ENCODE results near the gene ILF3. TPM values are rescaled to one million over a fixed set of nuclear protein-coding genes. Genes with fewer than 3 reads are reported as not detected.

Gene ILF3
- total RNA-seq, 1 experiment from 2014 or later: 113 TPM

DNA sequence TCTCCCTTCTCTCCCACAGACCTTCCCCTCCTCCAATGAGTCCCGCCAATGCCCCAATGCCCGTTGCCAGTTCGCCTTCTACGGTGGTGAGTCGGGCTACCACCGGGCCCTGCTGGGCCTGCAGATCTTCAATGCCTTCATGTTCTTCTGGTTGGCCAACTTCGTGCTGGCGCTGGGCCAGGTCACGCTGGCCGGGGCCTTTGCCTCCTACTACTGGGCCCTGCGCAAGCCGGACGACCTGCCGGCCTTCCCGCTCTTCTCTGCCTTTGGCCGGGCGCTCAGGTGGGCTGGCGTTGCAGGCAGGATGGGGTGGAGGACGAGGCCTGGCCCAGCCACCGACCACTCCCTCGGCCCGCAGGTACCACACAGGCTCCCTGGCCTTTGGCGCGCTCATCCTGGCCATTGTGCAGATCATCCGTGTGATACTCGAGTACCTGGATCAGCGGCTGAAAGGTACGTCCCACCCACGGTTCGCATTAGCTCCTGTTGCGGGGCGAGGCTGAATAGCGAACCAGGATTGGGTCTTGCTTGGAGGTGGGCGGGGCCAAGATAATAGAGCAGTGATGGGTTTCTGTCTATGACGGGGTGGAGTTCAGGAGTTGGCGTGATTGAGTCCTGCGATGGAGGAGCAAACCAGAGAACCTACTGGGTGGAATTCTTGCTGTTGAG, 17.7 kb upstream of the ILF3 start:
- no peaks in the 10 kb centered on the region for H3K9me3 ChIP-seq (ENCODE audit: low read length)
- no peak overlapping the region for H3K27ac ChIP-seq (ENCODE audit: low read length)
- no peak overlapping the region for H3K4me3 ChIP-seq (ENCODE audit: low read length)
- H3K4me1 ChIP-seq (ENCODE audit: low read length): peaks cover 7% of the 10 kb centered on the region
- H3K27me3 ChIP-seq (ENCODE audit: low read length): no peaks in the 10 kb centered on the region
- H3K9ac ChIP-seq (ENCODE audit: low read length): no peak overlapping the region
- H3K79me2 ChIP-seq (ENCODE audit: low read length): no peaks in the 10 kb centered on the region
- H3K9me2 ChIP-seq (replicated peaks; ENCODE audit: insufficient read depth, low read length): no peaks in the 10 kb centered on the region
- H3K4me2 ChIP-seq (ENCODE audit: low read depth, low read length, poor library complexity, severe bottlenecking): no peak overlapping the region
- H3K36me3 ChIP-seq (ENCODE audit: insufficient read depth, low read length): no peaks in the 10 kb centered on the region
- no peaks in the 10 kb centered on the region for H4K20me1 ChIP-seq (ENCODE audit: insufficient read depth, low read depth, low read length)
- DNase-seq: no peak
- H2AFZ ChIP-seq (ENCODE audit: low read length): no peak overlapping the region

- H3K4me2 ChIP-seq (ENCODE audit: low read depth, low read length, poor library complexity, severe bottlenecking): no peak overlapping the region
- H3K27ac ChIP-seq (ENCODE audit: low read length): no peak overlapping the region
- H3K9me3 ChIP-seq (ENCODE audit: low read length): no peaks in the 10 kb centered on the region
- no peaks in the 10 kb centered on the region for H3K36me3 ChIP-seq (ENCODE audit: insufficient read depth, low read length)
- no peak for DNase-seq
- no peaks in the 10 kb centered on the region for H3K79me2 ChIP-seq (ENCODE audit: low read length)
- H3K4me3 ChIP-seq (ENCODE audit: low read length): no peak overlapping the region
- no peaks in the 10 kb centered on the region for H3K9me2 ChIP-seq (replicated peaks; ENCODE audit: insufficient read depth, low read length)
- H3K9ac ChIP-seq (ENCODE audit: low read length): no peak overlapping the region
- H4K20me1 ChIP-seq (ENCODE audit: insufficient read depth, low read depth, low read length): no peaks in the 10 kb centered on the region
- H3K27me3 ChIP-seq (ENCODE audit: low read length): no peaks in the 10 kb centered on the region
- H2AFZ ChIP-seq (ENCODE audit: low read length): no peak overlapping the region
- H3K4me1 ChIP-seq (ENCODE audit: low read length): peaks cover 7% of the 10 kb centered on the region
Observed at GRCh38 chr19:10637894-10638293, 16.3 kb upstream of the ILF3 start.

DNA sequence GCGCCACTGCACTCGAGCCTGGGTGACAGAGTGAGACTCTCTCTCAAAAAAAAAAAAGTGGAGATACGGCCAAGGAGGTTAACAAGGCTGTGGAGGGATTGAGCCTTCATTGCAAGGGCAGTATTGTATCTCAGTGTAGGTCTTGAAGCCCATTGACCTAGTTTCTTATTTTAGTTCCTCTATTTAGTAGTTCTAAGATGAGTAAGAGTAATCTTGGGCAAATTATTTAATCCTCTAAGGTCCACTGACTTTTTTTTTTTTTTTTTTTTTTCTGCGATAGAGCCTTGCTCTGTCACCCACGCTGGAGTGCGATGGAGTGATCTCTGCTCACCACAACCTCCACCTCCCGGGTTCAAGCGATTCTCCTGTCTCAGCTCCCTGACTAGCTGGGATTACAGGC, 14.3 kb upstream of the ILF3 start:
- Histone ChIP-seq H4K20me1 (ENCODE audit: insufficient read depth, low read depth, low read length) (no peaks in the 10 kb centered on the region), H3K4me1 (ENCODE audit: low read length) (peaks cover 9% of the 10 kb centered on the region), H2AFZ (ENCODE audit: low read length) (no peak overlapping the region), H3K9me2 (replicated peaks; ENCODE audit: insufficient read depth, low read length) (no peaks in the 10 kb centered on the region), H3K79me2 (ENCODE audit: low read length) (no peaks in the 10 kb centered on the region), H3K36me3 (ENCODE audit: insufficient read depth, low read length) (no peaks in the 10 kb centered on the region), H3K4me2 (ENCODE audit: low read depth, low read length, poor library complexity, severe bottlenecking) (no peak overlapping the region), H3K27me3 (ENCODE audit: low read length) (no peaks in the 10 kb centered on the region), H3K9ac (ENCODE audit: low read length) (no peak overlapping the region), H3K4me3 (ENCODE audit: low read length) (no peak overlapping the region), H3K27ac (ENCODE audit: low read length) (no peak overlapping the region), H3K9me3 (ENCODE audit: low read length) (no peaks in the 10 kb centered on the region)
- DNase-seq: peak; percentile 43

- Histone ChIP-seq H3K4me1 (ENCODE audit: low read length) (peaks cover 9% of the 10 kb centered on the region), H3K4me3 (ENCODE audit: low read length) (no peak overlapping the region), H3K79me2 (ENCODE audit: low read length) (no peaks in the 10 kb centered on the region), H2AFZ (ENCODE audit: low read length) (no peak overlapping the region), H3K9me2 (replicated peaks; ENCODE audit: insufficient read depth, low read length) (no peaks in the 10 kb centered on the region), H3K27ac (ENCODE audit: low read length) (no peak overlapping the region), H4K20me1 (ENCODE audit: insufficient read depth, low read depth, low read length) (no peaks in the 10 kb centered on the region), H3K9ac (ENCODE audit: low read length) (no peak overlapping the region), H3K4me2 (ENCODE audit: low read depth, low read length, poor library complexity, severe bottlenecking) (no peak overlapping the region), H3K27me3 (ENCODE audit: low read length) (no peaks in the 10 kb centered on the region), H3K9me3 (ENCODE audit: low read length) (no peaks in the 10 kb centered on the region), H3K36me3 (ENCODE audit: insufficient read depth, low read length) (no peaks in the 10 kb centered on the region)
- no peak for DNase-seq
Observed at GRCh38 chr19:10640361-10640760, 13.8 kb upstream of the ILF3 start.

- H3K36me3 ChIP-seq (ENCODE audit: insufficient read depth, low read length): no peaks in the 10 kb centered on the region
- H3K27me3 ChIP-seq (ENCODE audit: low read length): no peaks in the 10 kb centered on the region
- H3K79me2 ChIP-seq (ENCODE audit: low read length): no peaks in the 10 kb centered on the region
- no peak overlapping the region for H3K9ac ChIP-seq (ENCODE audit: low read length)
- no peak overlapping the region for H2AFZ ChIP-seq (ENCODE audit: low read length)
- no peak overlapping the region for H3K4me3 ChIP-seq (ENCODE audit: low read length)
- no peaks in the 10 kb centered on the region for H3K9me2 ChIP-seq (replicated peaks; ENCODE audit: insufficient read depth, low read length)
- DNase-seq: no peak
- no peak overlapping the region for H3K27ac ChIP-seq (ENCODE audit: low read length)
- H3K9me3 ChIP-seq (ENCODE audit: low read length): no peaks in the 10 kb centered on the region
- no peaks in the 10 kb centered on the region for H4K20me1 ChIP-seq (ENCODE audit: insufficient read depth, low read depth, low read length)
- H3K4me1 ChIP-seq (ENCODE audit: low read length): peaks cover 9% of the 10 kb centered on the region
- no peak overlapping the region for H3K4me2 ChIP-seq (ENCODE audit: low read depth, low read length, poor library complexity, severe bottlenecking)
Observed at GRCh38 chr19:10641248-10641647, 12.9 kb upstream of the ILF3 start.

DNA sequence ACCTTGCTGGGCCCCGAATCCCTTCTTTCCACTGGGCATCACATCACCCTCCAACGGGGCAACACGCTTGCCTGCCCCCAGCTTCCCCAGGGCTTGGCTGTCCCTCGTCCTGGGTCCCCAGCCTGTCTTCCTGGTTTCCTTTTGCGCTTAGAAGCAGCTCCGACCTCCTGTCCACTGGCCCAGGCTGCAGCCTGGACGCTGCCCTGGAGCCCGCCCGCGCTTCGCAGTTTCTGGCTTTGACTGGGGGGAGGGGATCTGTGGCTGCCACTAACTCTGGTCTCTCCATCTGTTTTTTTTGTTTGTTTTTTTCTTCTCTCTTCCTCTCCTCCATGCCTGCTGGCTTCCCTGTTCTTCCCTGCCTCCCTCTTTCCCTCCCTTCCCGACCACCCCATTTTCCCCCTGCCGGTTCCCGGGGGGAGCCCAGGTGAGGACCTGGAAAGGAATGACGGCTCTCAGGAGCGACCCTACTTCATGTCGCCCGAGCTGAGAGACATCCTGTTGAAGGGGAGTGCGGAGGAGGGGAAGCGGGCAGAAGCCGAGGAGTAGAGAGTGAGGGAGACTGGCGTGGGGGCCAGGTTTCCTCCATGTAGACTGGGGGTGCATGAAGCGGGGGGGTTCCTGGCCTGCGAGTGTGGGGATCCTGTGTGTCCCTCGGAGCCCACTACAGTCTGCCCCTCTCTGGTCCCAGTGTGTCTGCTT, 11.5 kb upstream of the ILF3 start:
- peaks cover 9% of the 10 kb centered on the region for H3K4me1 ChIP-seq (ENCODE audit: low read length)
- H4K20me1 ChIP-seq (ENCODE audit: insufficient read depth, low read depth, low read length): no peaks in the 10 kb centered on the region
- no peaks in the 10 kb centered on the region for H3K9me3 ChIP-seq (ENCODE audit: low read length)
- H3K27ac ChIP-seq (ENCODE audit: low read length): no peak overlapping the region
- H3K4me2 ChIP-seq (ENCODE audit: low read depth, low read length, poor library complexity, severe bottlenecking): no peak overlapping the region
- no peaks in the 10 kb centered on the region for H3K36me3 ChIP-seq (ENCODE audit: insufficient read depth, low read length)
- H3K4me3 ChIP-seq (ENCODE audit: low read length): no peak overlapping the region
- H2AFZ ChIP-seq (ENCODE audit: low read length): no peak overlapping the region
- H3K9ac ChIP-seq (ENCODE audit: low read length): no peak overlapping the region
- H3K27me3 ChIP-seq (ENCODE audit: low read length): no peaks in the 10 kb centered on the region
- H3K9me2 ChIP-seq (replicated peaks; ENCODE audit: insufficient read depth, low read length): no peaks in the 10 kb centered on the region
- H3K79me2 ChIP-seq (ENCODE audit: low read length): no peaks in the 10 kb centered on the region
- DNase-seq: no peak

DNA sequence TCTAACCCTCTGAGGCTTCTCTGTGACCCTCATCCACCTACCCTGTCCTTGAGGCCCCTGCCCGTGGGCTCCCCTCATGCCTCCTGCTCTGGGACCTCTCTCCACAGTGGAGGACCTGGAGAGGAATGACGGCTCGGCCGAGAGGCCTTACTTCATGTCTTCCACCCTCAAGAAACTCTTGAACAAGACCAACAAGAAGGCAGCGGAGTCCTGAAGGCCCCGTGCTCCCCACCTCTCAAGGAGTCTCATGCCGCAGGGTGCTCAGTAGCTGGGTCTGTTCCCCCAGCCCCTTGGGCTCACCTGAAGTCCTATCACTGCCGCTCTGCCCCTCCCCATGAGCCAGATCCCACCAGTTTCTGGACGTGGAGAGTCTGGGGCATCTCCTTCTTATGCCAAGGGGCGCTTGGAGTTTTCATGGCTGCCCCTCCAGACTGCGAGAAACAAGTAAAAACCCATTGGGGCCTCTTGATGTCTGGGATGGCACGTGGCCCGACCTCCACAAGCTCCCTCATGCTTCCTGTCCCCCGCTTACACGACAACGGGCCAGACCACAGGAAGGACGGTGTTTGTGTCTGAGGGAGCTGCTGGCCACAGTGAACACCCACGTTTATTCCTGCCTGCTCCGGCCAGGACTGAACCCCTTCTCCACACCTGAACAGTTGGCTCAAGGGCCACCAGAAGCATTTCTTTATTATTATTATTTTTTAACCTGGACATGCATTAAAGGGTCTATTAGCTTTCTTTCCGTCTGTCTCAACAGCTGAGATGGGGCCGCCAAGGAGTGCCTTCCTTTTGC, 10.8 kb upstream of the ILF3 start:
- H4K20me1 ChIP-seq (ENCODE audit: insufficient read depth, low read depth, low read length): no peaks in the 10 kb centered on the region
- H3K4me1 ChIP-seq (ENCODE audit: low read length): peaks cover 9% of the 10 kb centered on the region
- no peaks in the 10 kb centered on the region for H3K9me3 ChIP-seq (ENCODE audit: low read length)
- H3K27ac ChIP-seq (ENCODE audit: low read length): no peak overlapping the region
- no peak overlapping the region for H3K4me3 ChIP-seq (ENCODE audit: low read length)
- no peaks in the 10 kb centered on the region for H3K9me2 ChIP-seq (replicated peaks; ENCODE audit: insufficient read depth, low read length)
- no peak overlapping the region for H2AFZ ChIP-seq (ENCODE audit: low read length)
- no peaks in the 10 kb centered on the region for H3K27me3 ChIP-seq (ENCODE audit: low read length)
- no peak for DNase-seq
- no peak overlapping the region for H3K9ac ChIP-seq (ENCODE audit: low read length)
- no peaks in the 10 kb centered on the region for H3K36me3 ChIP-seq (ENCODE audit: insufficient read depth, low read length)
- no peaks in the 10 kb centered on the region for H3K79me2 ChIP-seq (ENCODE audit: low read length)
- no peak overlapping the region for H3K4me2 ChIP-seq (ENCODE audit: low read depth, low read length, poor library complexity, severe bottlenecking)

- H3K79me2 ChIP-seq (ENCODE audit: low read length): no peaks in the 10 kb centered on the region
- H3K36me3 ChIP-seq (ENCODE audit: insufficient read depth, low read length): no peaks in the 10 kb centered on the region
- no peak overlapping the region for H3K27ac ChIP-seq (ENCODE audit: low read length)
- H2AFZ ChIP-seq (ENCODE audit: low read length): no peak overlapping the region
- no peak overlapping the region for H3K4me3 ChIP-seq (ENCODE audit: low read length)
- no peaks in the 10 kb centered on the region for H3K9me3 ChIP-seq (ENCODE audit: low read length)
- DNase-seq: no peak
- H3K4me1 ChIP-seq (ENCODE audit: low read length): peaks cover 9% of the 10 kb centered on the region
- no peaks in the 10 kb centered on the region for H3K27me3 ChIP-seq (ENCODE audit: low read length)
- no peaks in the 10 kb centered on the region for H4K20me1 ChIP-seq (ENCODE audit: insufficient read depth, low read depth, low read length)
- no peaks in the 10 kb centered on the region for H3K9me2 ChIP-seq (replicated peaks; ENCODE audit: insufficient read depth, low read length)
- no peak overlapping the region for H3K4me2 ChIP-seq (ENCODE audit: low read depth, low read length, poor library complexity, severe bottlenecking)
- no peak overlapping the region for H3K9ac ChIP-seq (ENCODE audit: low read length)
Observed at GRCh38 chr19:10643968-10644259, 10.2 kb upstream of the ILF3 start.

Data from Karpas-422 (cell line).